Activated naive CD8-positive, alpha-beta T cell treated with anti-CD3 and anti-CD28 coated beads, Interleukin-2, amount 50 U/mL, for 24 hours (primary cell): ENCODE data around the gene DCAF5.
"Not testable (repeated sequence)": the region's sequence is repeated elsewhere in the genome, so short reads cannot be mapped to it uniquely, and the experiment has no call there.

Source experiments
- ATAC-seq: fragments of 150-1000 bp; cut with Tn5 transposase; one replicate; pipeline ENCODE4 v1.10.0; 2021
- DNase-seq: peaks from one replicate; pipeline ENCODE4 v3.0.0; 2021
- H3K27ac Mint-ChIP-seq: one replicate; pipeline ENCODE4 v1.8.0; 2021; ENCODE audit warnings: mild to moderate bottlenecking, mixed read lengths
- H3K27me3 Mint-ChIP-seq: one replicate; pipeline ENCODE4 v1.8.0; 2021; ENCODE audit warnings: mixed read lengths
- H3K36me3 Mint-ChIP-seq: one replicate; pipeline ENCODE4 v1.8.0; 2021; ENCODE audit warnings: low read depth, mixed read lengths
- H3K4me1 Mint-ChIP-seq: one replicate; pipeline ENCODE4 v1.8.0; 2021; ENCODE audit warnings: mixed read lengths
- H3K4me3 Mint-ChIP-seq: one replicate; pipeline ENCODE4 v1.8.0; 2021; ENCODE audit warnings: mild to moderate bottlenecking, moderate library complexity, mixed read lengths
- H3K9me3 Mint-ChIP-seq: one replicate; pipeline ENCODE4 v1.8.0; 2021; ENCODE audit warnings: mixed read lengths

Gene DCAF5

GRCh38 chr14:69039288-69039628 lies 113.7 kb downstream of the DCAF5 start:
- ATAC-seq (no peak), DNase-seq (no peak)
- peaks cover 33% of the 10 kb centered on the region for H3K27me3 Mint-ChIP-seq
- peaks cover 5% of the 10 kb centered on the region for H3K4me1 Mint-ChIP-seq
- no peak overlapping the region for H3K4me3 Mint-ChIP-seq
- H3K27ac Mint-ChIP-seq = no peak overlapping the region
- H3K36me3 Mint-ChIP-seq = no peaks in the 10 kb centered on the region
- no peaks in the 10 kb centered on the region for H3K9me3 Mint-ChIP-seq

- Mint-ChIP-seq H3K4me1 (peaks cover 6% of the 10 kb centered on the region), H3K27me3 (peaks cover 33% of the 10 kb centered on the region), H3K36me3 (no peaks in the 10 kb centered on the region), H3K4me3 (no peak overlapping the region), H3K9me3 (no peaks in the 10 kb centered on the region), H3K27ac (no peak overlapping the region)
- DNase-seq (no peak), ATAC-seq (no peak)
Observed at GRCh38 chr14:69038455-69039287, 114.2 kb downstream of the DCAF5 start.

- Mint-ChIP-seq H3K4me3 (no peak overlapping the region), H3K4me1 (peaks cover 6% of the 10 kb centered on the region), H3K27ac (no peak overlapping the region), H3K9me3 (no peaks in the 10 kb centered on the region), H3K36me3 (no peaks in the 10 kb centered on the region), H3K27me3 (peaks cover 33% of the 10 kb centered on the region)
- ATAC-seq = peak; percentile 49
- DNase-seq = no peak
Observed at GRCh38 chr14:69037790-69038454, 115.0 kb downstream of the DCAF5 start.

GRCh38 chr14:69036757-69037506 lies 116.0 kb downstream of the DCAF5 start:
- ATAC-seq (no peak), DNase-seq (no peak)
- no peak overlapping the region for H3K4me3 Mint-ChIP-seq
- no peaks in the 10 kb centered on the region for H3K36me3 Mint-ChIP-seq
- H3K27ac Mint-ChIP-seq = no peak overlapping the region
- H3K4me1 Mint-ChIP-seq = peaks cover 4% of the 10 kb centered on the region
- no peaks in the 10 kb centered on the region for H3K9me3 Mint-ChIP-seq
- H3K27me3 Mint-ChIP-seq = peaks cover 24% of the 10 kb centered on the region

- no peak overlapping the region for H3K4me3 Mint-ChIP-seq
- ATAC-seq = no peak
- peaks cover 4% of the 10 kb centered on the region for H3K4me1 Mint-ChIP-seq
- no peak overlapping the region for H3K27ac Mint-ChIP-seq
- no peaks in the 10 kb centered on the region for H3K36me3 Mint-ChIP-seq
- H3K9me3 Mint-ChIP-seq = no peaks in the 10 kb centered on the region
- H3K27me3 Mint-ChIP-seq = peaks cover 11% of the 10 kb centered on the region
- no peak for DNase-seq
Observed at GRCh38 chr14:69034612-69035262, 118.2 kb downstream of the DCAF5 start.

- H3K27me3 Mint-ChIP-seq = peaks cover 2% of the 10 kb centered on the region
- H3K4me1 Mint-ChIP-seq = no peaks in the 10 kb centered on the region
- ATAC-seq (no peak), DNase-seq (no peak)
- H3K27ac Mint-ChIP-seq = no peak overlapping the region
- no peak overlapping the region for H3K4me3 Mint-ChIP-seq
- H3K36me3 Mint-ChIP-seq = no peaks in the 10 kb centered on the region
- H3K9me3 Mint-ChIP-seq = no peaks in the 10 kb centered on the region
Observed at GRCh38 chr14:69027242-69027913, 125.5 kb downstream of the DCAF5 start.

- no peaks in the 10 kb centered on the region for H3K9me3 Mint-ChIP-seq
- H3K4me1 Mint-ChIP-seq = no peaks in the 10 kb centered on the region
- DNase-seq = no peak
- no peak for ATAC-seq
- no peak overlapping the region for H3K4me3 Mint-ChIP-seq
- H3K27ac Mint-ChIP-seq = no peak overlapping the region
- no peaks in the 10 kb centered on the region for H3K36me3 Mint-ChIP-seq
- H3K27me3 Mint-ChIP-seq = no peaks in the 10 kb centered on the region
Observed at GRCh38 chr14:69023035-69023434, 129.9 kb downstream of the DCAF5 start.

- not testable (repeated sequence) for H3K36me3 Mint-ChIP-seq, H3K4me3 Mint-ChIP-seq, ATAC-seq, H3K27ac Mint-ChIP-seq, H3K27me3 Mint-ChIP-seq, H3K4me1 Mint-ChIP-seq, H3K9me3 Mint-ChIP-seq, DNase-seq
Observed at GRCh38 chr14:69022093-69022492, 130.8 kb downstream of the DCAF5 start.

GRCh38 chr14:69017706-69018105 lies 135.2 kb downstream of the DCAF5 start:
- Mint-ChIP-seq H3K4me3 (no peak overlapping the region), H3K9me3 (no peaks in the 10 kb centered on the region), H3K36me3 (no peaks in the 10 kb centered on the region), H3K27me3 (no peaks in the 10 kb centered on the region), H3K4me1 (no peaks in the 10 kb centered on the region), H3K27ac (no peak overlapping the region)
- DNase-seq (no peak), ATAC-seq (no peak)

- H3K4me1 Mint-ChIP-seq = peaks cover 7% of the 10 kb centered on the region
- H3K27me3 Mint-ChIP-seq = no peaks in the 10 kb centered on the region
- H3K27ac Mint-ChIP-seq = no peak overlapping the region
- H3K9me3 Mint-ChIP-seq = no peaks in the 10 kb centered on the region
- no peak overlapping the region for H3K4me3 Mint-ChIP-seq
- ATAC-seq (no peak), DNase-seq (no peak)
- no peaks in the 10 kb centered on the region for H3K36me3 Mint-ChIP-seq
Observed at GRCh38 chr14:69014829-69015259, 138.1 kb downstream of the DCAF5 start.

GRCh38 chr14:69013943-69014782 lies 138.8 kb downstream of the DCAF5 start:
- H3K4me3 Mint-ChIP-seq = no peak overlapping the region
- H3K4me1 Mint-ChIP-seq = peaks cover 7% of the 10 kb centered on the region
- no peaks in the 10 kb centered on the region for H3K27me3 Mint-ChIP-seq
- H3K27ac Mint-ChIP-seq = no peak overlapping the region
- H3K9me3 Mint-ChIP-seq = no peaks in the 10 kb centered on the region
- ATAC-seq (no peak), DNase-seq (no peak)
- no peaks in the 10 kb centered on the region for H3K36me3 Mint-ChIP-seq

GRCh38 chr14:69012256-69012953 lies 140.5 kb downstream of the DCAF5 start:
- H3K27ac Mint-ChIP-seq = no peak overlapping the region
- H3K9me3 Mint-ChIP-seq = no peaks in the 10 kb centered on the region
- DNase-seq = no peak
- H3K4me1 Mint-ChIP-seq = peaks cover 7% of the 10 kb centered on the region
- H3K36me3 Mint-ChIP-seq = no peaks in the 10 kb centered on the region
- H3K4me3 Mint-ChIP-seq = no peak overlapping the region
- H3K27me3 Mint-ChIP-seq = no peaks in the 10 kb centered on the region
- no peak for ATAC-seq

GRCh38 chr14:69010648-69011047 lies 142.3 kb downstream of the DCAF5 start:
- peak; percentile 45 for ATAC-seq
- no peaks in the 10 kb centered on the region for H3K9me3 Mint-ChIP-seq
- H3K4me3 Mint-ChIP-seq = no peak overlapping the region

More at GRCh38 chr14:69010648-69011047, 142.3 kb downstream of the DCAF5 start:
- H3K27ac Mint-ChIP-seq = no peak overlapping the region
- peaks cover 10% of the 10 kb centered on the region for H3K4me1 Mint-ChIP-seq
- no peaks in the 10 kb centered on the region for H3K27me3 Mint-ChIP-seq
- no peaks in the 10 kb centered on the region for H3K36me3 Mint-ChIP-seq
- no peak for DNase-seq
